Activated CD8-positive, alpha-beta memory T cell treated with anti-CD3 and anti-CD28 coated beads for 1 hour (primary cell): ENCODE measurements around the gene KIAA1755.
A peak's percentile ranks its signal among the peaks of the same experiment; 100 is the strongest.

ENCODE experiments used
- DNase-seq, 2 donors: peaks; one replicate each; pipeline ENCODE4 v3.0.0-alpha.2; 2020; ENCODE audit warnings: low read depth in 1 of 2; ENCODE audit errors: extremely low read depth in 1 of 2

The KIAA1755 gene

GRCh38 chr20:38242848-38243708 is 17.5 kb downstream of the KIAA1755 start:
- DNase-seq, result no peak

GRCh38 chr20:38241201-38241600 is 19.3 kb downstream of the KIAA1755 start:
- no peak for DNase-seq

DNA sequence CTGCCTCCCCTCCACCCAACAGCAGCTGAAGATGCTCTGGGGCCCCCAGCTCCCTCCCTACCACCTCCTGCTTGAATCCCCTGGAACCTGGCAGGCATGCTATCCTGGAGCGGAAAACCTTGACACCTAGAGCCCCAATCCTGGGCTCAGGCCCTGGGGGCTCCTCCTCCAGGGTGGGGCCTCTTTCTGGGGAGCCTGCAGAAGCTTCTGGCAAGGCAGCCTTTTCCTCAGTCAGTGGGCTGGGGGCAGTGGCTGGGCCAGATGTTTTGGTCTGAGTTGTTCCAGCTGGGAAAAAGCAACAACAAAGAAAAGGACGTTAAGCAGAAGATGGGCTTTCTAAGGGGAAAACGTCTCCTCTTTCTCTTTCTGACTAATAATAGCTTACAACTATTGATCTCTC is 21.1 kb downstream of the KIAA1755 start:
- DNase-seq, result no peak

- no peak for DNase-seq
Observed at GRCh38 chr20:38238829-38239228, 21.7 kb downstream of the KIAA1755 start.

- DNase-seq, result no peak
Observed at GRCh38 chr20:38237381-38237780, 23.2 kb downstream of the KIAA1755 start.

DNA sequence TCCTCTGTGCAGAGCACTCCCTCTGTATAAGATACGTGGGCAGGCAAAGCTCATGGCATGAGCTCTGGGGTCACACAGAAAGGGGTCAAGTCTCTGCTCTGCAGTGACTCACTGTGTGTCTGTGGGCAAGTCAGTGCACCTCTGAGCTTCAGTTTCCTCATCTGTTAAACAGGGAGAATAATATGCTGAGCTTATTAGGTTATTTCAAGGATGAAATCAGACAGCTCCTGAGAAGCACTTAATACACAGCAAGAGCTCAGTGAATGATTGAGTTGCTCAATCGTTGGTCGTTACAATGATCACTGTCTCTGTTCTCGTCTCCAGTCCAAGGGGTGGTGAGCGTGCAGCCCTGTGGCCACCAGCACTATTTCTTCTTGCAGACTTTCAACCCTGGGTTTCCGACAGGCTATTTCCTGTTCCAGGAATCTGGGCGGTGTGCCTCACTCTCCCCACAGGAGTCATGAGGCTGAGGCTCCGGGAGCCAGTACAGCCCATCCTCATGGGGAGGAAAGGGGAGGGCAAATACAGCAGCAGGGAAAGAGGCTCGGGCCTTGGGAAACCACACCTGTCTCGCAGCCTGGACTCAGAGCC is 28.9 kb downstream of the KIAA1755 start:
- DNase-seq, result no peak

DNA sequence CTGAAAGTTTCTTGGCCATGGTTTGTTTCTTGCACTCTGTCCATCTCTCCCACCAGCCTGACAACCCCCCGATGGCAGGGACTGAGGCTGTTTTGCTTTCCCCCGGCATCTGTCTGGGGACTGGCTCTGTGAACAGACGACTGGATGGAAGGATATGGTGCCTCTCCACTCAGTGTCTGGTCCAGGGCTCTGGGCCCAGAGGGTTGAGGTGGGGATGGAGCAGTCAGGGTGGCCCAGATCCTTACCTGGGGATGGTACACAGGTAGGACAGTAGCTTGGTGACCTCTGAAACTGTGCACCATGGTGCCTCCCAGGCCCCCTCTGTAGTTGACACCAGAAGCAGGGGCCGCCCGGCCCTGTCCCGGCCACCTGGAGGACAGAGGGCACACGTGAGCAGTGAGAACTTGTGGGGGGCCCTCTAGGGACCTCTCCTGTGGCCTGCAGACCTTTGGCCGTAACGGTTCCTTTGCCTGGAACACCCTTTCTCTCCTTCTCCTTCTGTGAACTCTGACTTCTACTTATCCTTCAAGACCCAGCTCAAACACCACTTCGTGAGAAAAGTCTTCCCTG is 29.5 kb downstream of the KIAA1755 start:
- no peak for DNase-seq

- no peak for DNase-seq
Observed at GRCh38 chr20:38230253-38230551, 30.3 kb downstream of the KIAA1755 start.

DNA sequence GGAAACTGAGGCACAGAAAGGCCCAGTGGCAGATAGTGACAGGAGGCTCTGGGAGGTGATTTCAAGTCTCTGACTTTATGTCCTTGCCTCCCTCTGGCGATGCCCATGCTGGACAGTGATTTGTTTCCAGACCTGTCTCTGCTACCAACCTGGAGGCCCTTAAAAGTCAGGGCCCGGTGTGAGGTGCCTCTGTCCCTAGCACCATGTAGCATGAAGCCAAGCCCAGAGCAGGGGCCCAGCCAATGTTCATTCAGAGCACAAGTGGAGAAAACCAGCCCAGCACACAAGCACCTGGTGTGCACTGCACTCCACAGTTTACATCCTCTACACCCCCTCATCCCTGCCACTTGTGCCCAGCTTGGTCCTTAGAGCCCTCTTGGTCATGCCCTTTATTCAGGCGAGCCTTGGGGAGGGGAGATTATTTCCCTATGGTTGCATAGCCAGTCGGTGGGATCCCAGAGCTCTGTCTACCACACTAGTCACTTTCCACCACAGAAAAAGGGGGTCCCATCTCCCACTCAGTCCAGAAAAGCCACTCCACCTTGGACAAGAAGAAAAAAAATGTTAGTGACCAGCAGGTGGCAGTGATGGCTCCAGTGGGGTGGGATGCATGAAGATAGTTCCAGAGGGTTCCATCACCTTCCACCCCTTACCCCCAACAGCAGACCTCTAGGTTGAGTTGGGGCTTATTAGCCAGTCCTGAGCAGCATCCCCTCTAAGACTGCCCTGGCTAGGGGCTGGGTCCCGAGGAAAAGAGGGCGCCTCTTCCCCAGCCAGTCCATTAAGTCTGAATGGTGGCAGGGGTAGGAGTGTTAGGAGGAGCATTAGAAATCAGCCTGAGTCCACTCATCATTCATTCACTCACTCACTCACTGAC is 30.9 kb downstream of the KIAA1755 start:
- no peak for DNase-seq

DNA sequence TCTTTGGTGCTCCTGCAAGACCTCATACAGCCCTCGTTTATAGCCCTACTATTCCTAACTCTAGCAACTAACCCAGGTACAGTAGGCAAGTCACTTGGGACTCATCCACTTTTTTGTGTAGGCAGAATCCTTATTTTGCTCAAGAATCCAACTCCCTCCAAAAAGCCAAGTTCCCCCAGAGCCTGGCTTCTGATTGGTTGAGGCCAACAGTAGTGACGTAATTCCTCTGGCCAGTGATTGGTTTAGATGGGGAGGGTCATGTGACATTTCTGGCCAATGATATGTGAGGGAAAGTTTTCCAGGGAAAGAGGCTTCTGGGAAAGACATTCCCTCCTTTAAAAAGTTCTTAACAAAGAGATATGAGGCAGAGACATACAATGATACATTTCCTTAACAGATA is 32.1 kb downstream of the KIAA1755 start:
- DNase-seq, result no peak

DNA sequence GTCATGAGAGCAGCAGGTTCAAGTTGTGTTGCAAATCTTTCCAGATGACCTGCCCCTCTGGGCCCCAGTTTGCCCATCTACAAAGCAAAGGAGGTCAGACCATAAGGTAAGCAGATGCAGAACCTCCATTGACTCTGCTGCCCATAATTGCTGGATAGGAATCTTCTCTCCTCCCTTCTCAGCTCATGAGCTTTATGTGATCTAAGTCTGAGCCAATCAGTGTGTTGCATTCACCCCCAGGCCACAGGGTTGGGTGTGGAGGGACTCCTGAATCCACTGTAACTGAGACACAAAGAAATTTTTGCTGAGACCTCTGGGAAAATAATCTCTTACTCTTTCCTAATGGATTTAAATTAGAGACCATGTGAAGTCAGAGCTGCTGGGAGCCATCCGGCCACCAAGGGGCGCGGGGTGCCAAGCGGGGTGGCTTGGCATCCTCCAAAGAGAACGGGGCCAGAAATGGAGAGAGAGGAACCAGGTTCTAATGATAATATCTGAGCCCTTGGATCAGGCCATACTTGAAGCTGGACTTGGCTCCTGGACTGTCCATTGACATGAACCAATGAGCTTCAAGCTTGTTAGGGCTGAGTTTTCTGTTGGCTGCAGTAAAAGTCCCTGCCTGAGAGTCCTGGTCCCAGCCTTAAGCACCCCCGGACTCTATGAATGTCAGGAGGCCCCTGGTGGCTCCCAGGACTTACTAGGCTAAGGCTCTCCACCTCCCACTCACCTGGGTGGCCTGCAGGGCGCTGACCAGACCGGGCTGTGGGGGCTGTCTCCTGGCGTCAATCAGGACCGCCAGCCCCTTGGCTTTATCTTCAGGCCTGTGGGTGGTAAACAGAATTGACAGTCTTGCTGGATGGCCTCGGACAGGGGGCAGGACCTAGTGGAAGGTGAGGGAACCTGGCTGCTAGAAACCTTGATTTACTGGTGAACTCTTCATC is 32.8 kb downstream of the KIAA1755 start:
- DNase-seq, result no peak

GRCh38 chr20:38226553-38226952 is 34.0 kb downstream of the KIAA1755 start:
- no peak for DNase-seq

GRCh38 chr20:38225900-38226263 is 34.7 kb downstream of the KIAA1755 start:
- DNase-seq, result no peak

- DNase-seq, result no peak
Observed at GRCh38 chr20:38225240-38225899, 35.2 kb downstream of the KIAA1755 start.

GRCh38 chr20:38224531-38224930 is 36.0 kb downstream of the KIAA1755 start:
- no peak for DNase-seq

DNA sequence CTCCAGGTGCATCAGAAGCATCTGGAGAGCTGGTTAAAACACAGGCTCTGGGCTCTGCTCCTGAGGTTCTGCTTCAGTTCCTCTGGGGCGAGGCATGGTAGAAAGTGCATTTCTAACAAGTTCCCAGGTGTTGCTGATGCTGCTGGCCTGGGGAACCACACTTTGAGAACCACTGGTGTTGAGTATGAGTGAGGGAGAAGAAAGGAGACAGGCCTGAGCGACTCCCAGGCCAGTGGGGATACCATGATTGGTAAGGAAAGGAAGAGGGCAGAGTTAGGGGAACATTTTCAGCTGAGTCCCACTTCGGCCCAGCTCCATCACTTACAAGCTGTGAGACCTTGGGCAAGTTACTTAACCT is 36.8 kb downstream of the KIAA1755 start:
- DNase-seq, result no peak

DNA sequence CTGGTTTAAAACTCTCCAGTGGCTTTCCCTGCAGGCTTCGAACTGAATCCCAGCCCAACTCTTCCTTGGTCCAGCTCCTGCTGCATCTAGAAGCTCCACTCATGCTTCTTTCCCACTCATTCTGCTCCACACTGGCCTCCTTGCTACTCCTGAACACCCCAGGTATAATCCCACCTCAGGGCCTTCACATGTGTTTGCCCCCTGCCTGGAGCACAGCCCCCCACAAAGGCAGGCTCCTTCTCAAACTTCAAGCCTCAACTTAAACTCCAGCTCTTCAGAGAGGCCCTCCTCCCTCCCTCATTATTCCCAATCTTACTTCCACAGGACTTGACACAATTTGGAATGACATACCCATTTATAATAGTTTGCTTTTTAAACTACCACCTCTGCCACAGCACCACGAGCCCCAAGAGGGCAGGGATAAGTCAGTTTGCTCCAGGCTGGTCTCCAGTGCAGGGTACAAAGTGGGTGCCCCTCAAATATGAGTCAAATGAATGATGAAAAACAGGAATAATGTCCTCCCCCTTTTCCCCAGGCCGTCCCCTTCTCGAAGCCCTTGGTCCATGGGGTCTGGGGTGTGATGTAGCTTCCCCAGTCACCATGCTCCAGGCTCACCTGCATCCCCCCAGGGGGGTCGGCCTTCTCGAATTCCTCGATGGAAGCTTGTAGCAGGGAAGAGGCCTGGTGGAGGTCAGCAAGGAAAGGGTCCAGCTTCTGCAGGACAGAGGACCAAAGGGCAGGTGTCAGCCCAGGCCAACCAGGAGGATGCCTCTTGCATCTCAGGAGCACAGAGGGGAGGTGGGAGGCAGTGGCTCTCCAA is 37.4 kb downstream of the KIAA1755 start:
- DNase-seq, result no peak

- peak in 1 of 2 donors; percentile 18 for DNase-seq
Observed at GRCh38 chr20:38222231-38222922, 38.2 kb downstream of the KIAA1755 start.
